Measurements from ENCODE around the gene PLD1. TPM values are rescaled to one million over a fixed set of nuclear protein-coding genes. Genes with fewer than 3 reads are reported as not detected.

PLD1 gene
- total and polyA plus RNA-seq, 2 of the 8 experiments (the other 6 are each of a cell fraction or from before 2014, with no cell fraction given) = 1.2 to 2.6 TPM

DNA sequence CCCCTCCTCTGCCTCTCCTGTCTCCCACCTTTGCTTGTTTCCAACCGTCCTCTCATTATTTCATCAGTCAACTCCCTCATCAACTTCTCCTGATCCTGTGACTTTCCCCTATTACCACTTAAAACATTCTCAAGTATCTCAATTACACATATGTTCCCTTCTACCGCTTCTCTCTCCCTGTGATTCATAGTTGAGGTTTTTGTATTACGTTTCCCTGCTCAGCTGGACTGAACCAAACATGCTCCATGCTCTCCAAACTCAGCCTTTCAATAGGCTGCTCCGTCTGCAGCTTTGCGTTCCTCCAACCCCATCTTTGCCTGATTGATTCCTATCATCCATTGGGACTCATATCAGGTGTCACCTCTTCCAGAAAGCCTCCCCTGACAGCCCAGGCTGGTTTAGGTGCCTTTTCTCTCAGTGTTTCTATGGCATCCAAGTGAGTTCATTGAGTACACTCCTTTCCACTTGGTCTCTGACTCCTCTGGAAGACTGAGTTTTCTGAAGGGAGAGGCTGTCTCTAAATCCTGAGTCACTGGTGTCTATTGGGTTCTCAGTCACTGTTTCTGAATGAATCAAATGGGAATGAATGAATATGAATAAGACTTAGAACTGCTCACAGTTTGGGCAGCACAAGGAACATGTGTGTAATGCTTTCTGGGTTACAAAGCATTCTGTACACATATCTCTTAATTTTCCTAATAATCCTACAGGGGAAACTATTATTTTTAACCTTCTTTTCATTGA is 56.4 kb downstream of the PLD1 start:
- ChIA-PET POLR2A (ENCODE audit: partially characterized antibody) (no interaction called here), CTCF (ENCODE audit: partially characterized antibody) (no interaction called here)
- no peak overlapping the region for H3K27ac ChIP-seq (ENCODE audit: low read depth, low read length)
- H3K9me3 ChIP-seq (ENCODE audit: insufficient read depth in 2 of 2, low read depth in 1 of 2, low read length in 1 of 2) = no peaks in the 10 kb centered on the region
- H2BK15ac ChIP-seq (ENCODE audit: low read length) = no peak overlapping the region
- no peak overlapping the region for H2AK5ac ChIP-seq (ENCODE audit: low read depth, low read length)
- FAIRE-seq (no peak), DNase-seq (ENCODE audit: low read depth in 1 of 2, low spot score in 2 of 2) (no peak)
- no peak overlapping the region for H3K4me2 ChIP-seq (ENCODE audit: insufficient read depth in 1 of 2, low read depth in 2 of 2, low read length in 2 of 2)
- H3K79me1 ChIP-seq (ENCODE audit: low read depth, low read length) = no peaks in the 10 kb centered on the region
- H3K56ac ChIP-seq (replicated peaks; ENCODE audit: insufficient read length, low read depth, low read length) = no peak overlapping the region
- H3K18ac ChIP-seq (ENCODE audit: extremely low read depth, low read length) = no peak overlapping the region
- no peak overlapping the region for H2BK5ac ChIP-seq (ENCODE audit: low read depth, low read length)
- H4K20me1 ChIP-seq (replicated peaks in 1 of 2; ENCODE audit: control insufficient read depth in 1 of 2, insufficient read depth in 2 of 2, low read length in 2 of 2) = no peaks in the 10 kb centered on the region
- no peak overlapping the region for H4K91ac ChIP-seq (replicated peaks; ENCODE audit: insufficient read length, low read length)
- no peak overlapping the region for H2BK12ac ChIP-seq (ENCODE audit: low read depth, low read length)
- H3K36me3 ChIP-seq (ENCODE audit: control insufficient read depth in 2 of 4, insufficient read depth in 4 of 4, low read length in 3 of 4) = no peaks in the 10 kb centered on the region
- H3K14ac ChIP-seq (ENCODE audit: insufficient read length) = no peak overlapping the region
- no peak overlapping the region for H2BK120ac ChIP-seq (replicated peaks; ENCODE audit: low read depth, low read length)
- H3K4me3 ChIP-seq (ENCODE audit: extremely low read depth in 1 of 4, insufficient read depth in 2 of 4, low read depth in 3 of 4, low read length in 4 of 4) = no peak overlapping the region
- no peaks in the 10 kb centered on the region for H3K23me2 ChIP-seq (ENCODE audit: low read depth, low read length)
- H3K4ac ChIP-seq (replicated peaks; ENCODE audit: insufficient read length, low read depth, low read length) = no peak overlapping the region
- no peak overlapping the region for H3K23ac ChIP-seq (ENCODE audit: insufficient read length)
- H3K79me2 ChIP-seq (ENCODE audit: control insufficient read depth in 1 of 2, insufficient read depth in 2 of 2, low read length in 2 of 2) = no peaks in the 10 kb centered on the region
- no peak overlapping the region for H2AFZ ChIP-seq (ENCODE audit: low read length)
- H4K8ac ChIP-seq (ENCODE audit: extremely low read depth, insufficient read depth, low read length) = no peak overlapping the region
- no peaks in the 10 kb centered on the region for H3K4me1 ChIP-seq (replicated peaks in 1 of 4; ENCODE audit: control insufficient read depth in 3 of 4, insufficient read depth in 4 of 4, low read length in 3 of 4)
- H3K27me3 ChIP-seq (replicated peaks in 1 of 4; ENCODE audit: control insufficient read depth in 3 of 4, extremely low read depth in 1 of 4, insufficient read depth in 3 of 4, low read length in 3 of 4) = no peaks in the 10 kb centered on the region
- no peak overlapping the region for H4K5ac ChIP-seq (ENCODE audit: insufficient read length, low read depth, low read length)
- WGBS, 2 experiments (ENCODE audit: extremely low coverage in 1 of 2, insufficient coverage in 1 of 2, insufficient read length in 1 of 2, insufficient replicate concordance in 2 of 2, low coverage in 1 of 2, low lambda C conversion rate in 2 of 2, missing lambda C conversion rate in 1 of 2) = 91% methylated on average over 5 of the region's 5 CpGs; no CpG with 5 or more reads in 1 of the 2 experiments
- no peak overlapping the region for H2BK20ac ChIP-seq (ENCODE audit: low read length)
- H3K9ac ChIP-seq (replicated peaks in 1 of 4; ENCODE audit: extremely low read depth in 1 of 4, low read depth in 3 of 4, low read length in 3 of 4) = no peak overlapping the region
- TF ChIP-seq SIX5 (IDR thresholded peaks at IDR 0.05; ENCODE audit: low read depth, low read length) (no peak), SAP30 (IDR thresholded peaks at IDR 0.05; ENCODE audit: insufficient read depth, insufficient replicate concordance, low read length) (no peak), TAF1 (IDR thresholded peaks at IDR 0.05; ENCODE audit: low read depth, low read length) (no peak), KDM4A (IDR thresholded peaks at IDR 0.05; ENCODE audit: low read depth, low read length, severe bottlenecking) (no peak), CBX8 (IDR thresholded peaks at IDR 0.05; ENCODE audit: borderline replicate concordance, low read depth, low read length) (no peak)
- TF ChIP-seq, protein P1, sequence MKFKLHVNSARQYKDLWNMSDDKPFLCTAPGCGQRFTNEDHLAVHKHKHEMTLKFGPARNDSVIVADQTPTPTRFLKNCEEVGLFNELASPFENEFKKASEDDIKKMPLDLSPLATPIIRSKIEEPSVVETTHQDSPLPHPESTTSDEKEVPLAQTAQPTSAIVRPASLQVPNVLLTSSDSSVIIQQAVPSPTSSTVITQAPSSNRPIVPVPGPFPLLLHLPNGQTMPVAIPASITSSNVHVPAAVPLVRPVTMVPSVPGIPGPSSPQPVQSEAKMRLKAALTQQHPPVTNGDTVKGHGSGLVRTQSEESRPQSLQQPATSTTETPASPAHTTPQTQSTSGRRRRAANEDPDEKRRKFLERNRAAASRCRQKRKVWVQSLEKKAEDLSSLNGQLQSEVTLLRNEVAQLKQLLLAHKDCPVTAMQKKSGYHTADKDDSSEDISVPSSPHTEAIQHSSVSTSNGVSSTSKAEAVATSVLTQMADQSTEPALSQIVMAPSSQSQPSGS (IDR thresholded peaks at IDR 0.05; ENCODE audit: low read length) = no peak
- TF ChIP-seq, protein P2, sequence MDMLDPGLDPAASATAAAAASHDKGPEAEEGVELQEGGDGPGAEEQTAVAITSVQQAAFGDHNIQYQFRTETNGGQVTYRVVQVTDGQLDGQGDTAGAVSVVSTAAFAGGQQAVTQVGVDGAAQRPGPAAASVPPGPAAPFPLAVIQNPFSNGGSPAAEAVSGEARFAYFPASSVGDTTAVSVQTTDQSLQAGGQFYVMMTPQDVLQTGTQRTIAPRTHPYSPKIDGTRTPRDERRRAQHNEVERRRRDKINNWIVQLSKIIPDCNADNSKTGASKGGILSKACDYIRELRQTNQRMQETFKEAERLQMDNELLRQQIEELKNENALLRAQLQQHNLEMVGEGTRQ (IDR thresholded peaks at IDR 0.05; ENCODE audit: low read length) = no peak
- TF ChIP-seq, protein P3, sequence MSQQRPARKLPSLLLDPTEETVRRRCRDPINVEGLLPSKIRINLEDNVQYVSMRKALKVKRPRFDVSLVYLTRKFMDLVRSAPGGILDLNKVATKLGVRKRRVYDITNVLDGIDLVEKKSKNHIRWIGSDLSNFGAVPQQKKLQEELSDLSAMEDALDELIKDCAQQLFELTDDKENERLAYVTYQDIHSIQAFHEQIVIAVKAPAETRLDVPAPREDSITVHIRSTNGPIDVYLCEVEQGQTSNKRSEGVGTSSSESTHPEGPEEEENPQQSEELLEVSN (IDR thresholded peaks at IDR 0.05) = no peak

Data from H1 (cell line).